ENCODE data around the gene RAX.

DNA sequence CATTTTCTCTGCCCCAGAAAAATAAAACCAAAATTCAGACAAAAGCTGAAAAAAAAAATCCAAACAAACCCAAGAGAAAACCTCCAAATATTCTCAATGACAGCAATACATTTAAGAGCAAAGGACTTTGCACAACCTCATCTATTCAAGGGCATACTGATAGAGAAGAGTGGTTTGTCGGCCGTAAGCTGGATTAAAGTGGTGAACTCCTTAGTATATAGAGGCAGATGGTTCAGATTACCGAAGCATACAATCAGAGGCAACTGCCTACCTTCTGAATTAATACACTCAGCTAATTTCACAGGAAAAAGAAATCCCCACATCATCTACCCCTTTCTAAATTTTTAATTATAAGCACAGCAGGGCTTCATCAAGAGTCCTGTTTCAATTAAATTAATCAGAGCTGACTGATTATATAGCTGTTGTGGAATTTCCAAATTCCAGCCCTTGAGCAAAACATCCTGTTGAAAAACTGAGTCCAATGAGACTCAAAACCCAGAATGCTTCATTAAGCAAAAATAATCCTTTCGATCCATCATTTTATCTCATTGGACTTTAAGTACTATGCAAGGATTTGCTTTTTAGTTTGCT is 45.3 kb upstream of the RAX start, which contains the start of gene CPLX4:
- TF ChIP-seq, protein P1, sequence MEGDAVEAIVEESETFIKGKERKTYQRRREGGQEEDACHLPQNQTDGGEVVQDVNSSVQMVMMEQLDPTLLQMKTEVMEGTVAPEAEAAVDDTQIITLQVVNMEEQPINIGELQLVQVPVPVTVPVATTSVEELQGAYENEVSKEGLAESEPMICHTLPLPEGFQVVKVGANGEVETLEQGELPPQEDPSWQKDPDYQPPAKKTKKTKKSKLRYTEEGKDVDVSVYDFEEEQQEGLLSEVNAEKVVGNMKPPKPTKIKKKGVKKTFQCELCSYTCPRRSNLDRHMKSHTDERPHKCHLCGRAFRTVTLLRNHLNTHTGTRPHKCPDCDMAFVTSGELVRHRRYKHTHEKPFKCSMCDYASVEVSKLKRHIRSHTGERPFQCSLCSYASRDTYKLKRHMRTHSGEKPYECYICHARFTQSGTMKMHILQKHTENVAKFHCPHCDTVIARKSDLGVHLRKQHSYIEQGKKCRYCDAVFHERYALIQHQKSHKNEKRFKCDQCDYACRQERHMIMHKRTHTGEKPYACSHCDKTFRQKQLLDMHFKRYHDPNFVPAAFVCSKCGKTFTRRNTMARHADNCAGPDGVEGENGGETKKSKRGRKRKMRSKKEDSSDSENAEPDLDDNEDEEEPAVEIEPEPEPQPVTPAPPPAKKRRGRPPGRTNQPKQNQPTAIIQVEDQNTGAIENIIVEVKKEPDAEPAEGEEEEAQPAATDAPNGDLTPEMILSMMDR (conservative IDR thresholded peaks at IDR 0.05; ENCODE audit: low read length): no peak
- no peak for TF ChIP-seq EZH2phosphoT487 (IDR thresholded peaks at IDR 0.05; ENCODE audit: borderline replicate concordance)

All from Loucy (cell line).